NCI-H2107 treated with DMSO at 0.1 percent for 48 hours (cell line): ENCODE measurements around the gene IL4.
"Not testable (repeated sequence)": the region's sequence is repeated elsewhere in the genome, so short reads cannot be mapped to it uniquely, and the experiment has no call there.

Experiments used
- DNase-seq: peaks from one replicate; lab custom pipeline; 2025; ENCODE audit not compliant: unreplicated experiment; lab: John Stamatoyannopoulos, UW

IL4 gene

DNA sequence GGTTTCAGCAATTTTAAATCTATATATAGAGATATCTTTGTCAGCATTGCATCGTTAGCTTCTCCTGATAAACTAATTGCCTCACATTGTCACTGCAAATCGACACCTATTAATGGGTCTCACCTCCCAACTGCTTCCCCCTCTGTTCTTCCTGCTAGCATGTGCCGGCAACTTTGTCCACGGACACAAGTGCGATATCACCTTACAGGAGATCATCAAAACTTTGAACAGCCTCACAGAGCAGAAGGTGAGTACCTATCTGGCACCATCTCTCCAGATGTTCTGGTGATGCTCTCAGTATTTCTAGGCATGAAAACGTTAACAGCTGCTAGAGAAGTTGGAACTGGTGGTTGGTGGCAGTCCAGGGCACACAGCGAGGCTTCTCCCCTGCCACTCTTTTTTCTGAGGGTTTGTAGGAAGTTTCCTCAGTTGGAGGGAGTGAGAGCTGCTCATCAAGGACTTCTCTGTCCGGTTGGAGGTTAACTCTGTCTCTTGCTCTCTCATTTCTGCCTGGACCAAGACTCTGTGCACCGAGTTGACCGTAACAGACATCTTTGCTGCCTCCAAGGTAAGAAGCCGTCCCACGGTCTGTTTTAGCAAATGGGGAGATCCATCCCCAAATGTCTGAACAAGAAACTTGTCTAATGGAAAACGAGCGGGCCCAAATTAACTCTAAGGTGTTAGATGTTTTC is at the start of gene IL4:
TSS of gene IL4 (plus strand) at position 51 of the 692 bp plus-strand sequence. CDS start at position 113, 62 bp downstream.
- DNase-seq, result no peak

DNA sequence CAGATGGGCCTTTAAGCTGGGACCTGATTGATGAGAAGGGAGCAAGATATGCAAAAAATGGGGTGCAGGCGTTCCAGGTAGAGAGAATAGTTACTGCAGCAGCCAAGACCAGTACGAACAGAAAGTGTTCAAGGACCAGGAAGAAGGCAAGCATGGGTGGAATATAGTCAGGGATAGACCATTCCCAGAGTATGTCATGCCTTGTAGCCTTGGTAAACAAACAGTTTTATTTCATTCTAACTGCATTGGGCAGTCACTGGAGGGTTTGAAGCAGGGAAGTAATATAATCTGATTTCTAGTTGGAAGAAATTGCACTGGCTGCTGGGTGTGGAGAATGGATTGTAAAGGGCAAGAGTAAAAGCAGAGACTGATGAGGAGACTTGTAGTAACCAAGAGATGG is 46.3 kb upstream of the IL4 start:
- no peak for DNase-seq

DNA sequence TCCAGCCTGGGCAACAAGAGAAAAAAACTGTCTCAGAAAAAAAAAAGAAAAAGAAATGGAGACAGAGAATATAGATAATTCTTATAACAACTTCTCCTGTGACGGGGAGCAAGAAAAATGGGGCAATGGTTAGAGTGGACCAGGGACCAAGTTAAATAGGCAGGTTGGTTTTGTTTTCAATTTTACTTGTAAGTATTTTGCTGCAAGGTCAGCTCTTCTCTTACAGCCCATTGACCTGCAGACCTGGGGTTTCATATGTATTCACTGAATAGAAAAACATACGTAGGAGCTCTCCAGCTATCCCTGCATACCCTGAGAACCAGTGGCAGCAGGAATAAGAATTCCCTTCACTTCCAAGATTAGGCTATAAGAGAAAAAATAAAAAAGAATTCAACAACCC is 45.0 kb upstream of the IL4 start:
- DNase-seq, result no peak

DNA sequence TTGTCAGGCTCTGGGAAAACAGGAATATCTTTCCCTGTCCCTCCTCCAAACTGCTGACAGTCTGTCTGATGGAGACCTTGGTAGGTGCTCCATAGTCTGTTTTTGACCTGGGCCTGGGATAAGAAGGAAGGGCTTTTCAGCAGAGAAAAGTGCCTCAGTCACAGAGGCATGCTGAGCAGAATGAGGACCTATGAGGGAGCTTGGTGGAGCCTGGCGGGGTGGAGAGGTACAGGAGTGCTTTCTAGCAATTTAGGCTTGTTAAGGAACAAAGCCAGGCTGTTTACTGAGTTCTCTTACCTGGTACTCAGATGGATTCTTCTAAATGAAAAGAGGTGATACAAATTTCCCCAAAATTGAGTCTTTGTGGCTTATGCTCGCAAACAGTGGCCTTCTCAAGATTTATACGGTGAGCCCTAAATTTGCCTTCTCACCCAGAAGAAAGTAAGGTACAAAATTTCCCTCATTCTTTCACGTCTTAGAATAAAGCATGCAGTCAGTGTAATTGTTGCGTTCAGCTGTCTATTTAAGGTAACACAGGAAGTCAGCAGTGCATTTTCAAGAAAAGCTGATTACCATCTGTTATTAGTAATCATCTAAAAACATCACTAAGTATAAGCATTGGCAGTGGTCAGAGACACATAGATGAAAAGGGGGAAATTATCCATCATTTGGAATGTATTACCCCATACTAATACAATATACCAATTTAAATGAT is 44.4 kb upstream of the IL4 start:
- peak; percentile 10 for DNase-seq

DNA sequence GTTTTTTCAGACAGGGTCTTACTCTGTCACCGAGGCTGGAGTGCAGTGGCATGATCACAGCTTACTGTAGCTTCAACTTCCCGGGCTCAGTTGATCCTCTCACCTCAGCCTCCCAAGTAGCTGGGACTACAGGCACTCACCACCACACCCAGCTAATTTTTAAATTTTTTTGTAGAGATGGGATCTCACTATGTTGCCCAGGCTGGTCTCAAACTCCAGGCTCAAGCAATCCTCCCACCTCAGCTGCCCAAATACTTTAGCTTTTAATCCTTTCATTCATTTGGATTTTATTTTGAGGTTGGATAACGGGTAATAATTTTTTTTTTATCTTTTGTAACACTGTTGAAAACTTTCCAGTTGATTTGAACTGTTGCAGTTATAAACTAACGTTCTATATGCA is 40.2 kb upstream of the IL4 start:
- DNase-seq, result not testable (repeated sequence)

DNA sequence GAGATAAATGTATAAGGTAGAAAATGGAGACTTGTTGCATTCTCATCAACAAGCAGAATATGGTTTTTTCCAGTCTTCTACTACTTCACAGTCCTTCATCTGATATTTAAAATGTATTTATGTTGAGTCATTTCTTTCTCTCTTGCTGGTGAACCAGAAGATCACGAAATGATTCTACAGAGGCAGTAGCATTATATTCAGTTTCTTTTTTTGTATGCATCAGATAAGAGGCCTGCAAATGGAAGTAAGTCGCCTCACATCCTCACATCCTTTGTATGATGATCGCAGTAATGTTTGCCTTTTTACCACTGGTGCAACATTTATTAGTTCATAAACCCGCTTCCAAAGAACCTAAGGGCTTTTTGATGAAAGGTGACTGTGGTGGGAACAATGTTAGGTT is 37.9 kb upstream of the IL4 start:
- DNase-seq, result no peak

DNA sequence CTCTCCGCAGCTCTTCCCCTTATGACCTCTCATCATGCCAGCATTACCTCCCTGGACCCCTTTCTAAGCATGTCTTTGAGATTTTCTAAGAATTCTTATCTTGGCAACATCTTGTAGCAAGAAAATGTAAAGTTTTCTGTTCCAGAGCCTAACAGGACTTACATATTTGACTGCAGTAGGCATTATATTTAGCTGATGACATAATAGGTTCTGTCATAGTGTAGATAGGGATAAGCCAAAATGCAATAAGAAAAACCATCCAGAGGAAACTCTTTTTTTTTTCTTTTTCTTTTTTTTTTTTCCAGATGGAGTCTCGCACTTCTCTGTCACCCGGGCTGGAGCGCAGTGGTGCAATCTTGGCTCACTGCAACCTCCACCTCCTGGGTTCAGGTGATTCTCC is 36.5 kb upstream of the IL4 start:
- DNase-seq, result no peak

DNA sequence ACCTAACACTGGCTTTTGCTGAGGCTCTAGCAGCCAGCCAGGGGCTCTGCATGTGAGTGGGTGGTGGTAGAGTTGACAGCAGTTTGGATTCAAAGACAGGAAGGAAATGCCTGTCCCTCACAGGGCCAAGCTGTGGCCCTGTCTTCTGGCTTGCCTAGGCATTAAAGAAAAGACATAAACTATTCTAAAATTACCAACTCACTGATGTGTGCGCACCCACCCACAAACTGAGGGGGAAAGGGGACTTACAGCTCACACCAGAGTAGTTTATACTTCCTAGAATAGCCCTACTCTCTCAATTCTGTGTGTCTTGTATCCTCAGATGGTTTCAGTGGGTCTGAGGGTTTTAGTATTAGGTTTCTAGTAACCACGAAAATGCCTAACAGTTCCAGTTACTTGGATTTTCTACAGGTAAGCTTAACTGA is 34.1 kb upstream of the IL4 start:
- DNase-seq, result no peak

DNA sequence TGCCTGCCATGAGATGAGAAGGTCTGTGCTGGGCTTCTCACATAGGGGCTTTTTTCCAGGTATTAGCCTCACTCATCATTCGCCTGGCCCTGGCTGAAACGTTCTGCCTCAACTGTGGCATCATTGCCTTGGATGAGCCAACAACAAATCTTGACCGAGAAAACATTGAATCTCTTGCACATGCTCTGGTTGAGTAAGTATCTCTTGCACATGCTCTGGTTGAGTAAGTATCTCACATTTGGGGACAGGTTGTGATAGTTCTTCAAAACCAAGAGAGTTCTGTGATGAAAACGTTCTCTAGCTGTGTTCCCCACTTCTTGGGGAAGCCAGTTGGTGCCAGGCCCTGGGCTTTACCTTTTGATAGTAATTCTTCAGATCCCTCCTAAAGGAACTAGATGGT is 33.2 kb upstream of the IL4 start:
- DNase-seq, result no peak

DNA sequence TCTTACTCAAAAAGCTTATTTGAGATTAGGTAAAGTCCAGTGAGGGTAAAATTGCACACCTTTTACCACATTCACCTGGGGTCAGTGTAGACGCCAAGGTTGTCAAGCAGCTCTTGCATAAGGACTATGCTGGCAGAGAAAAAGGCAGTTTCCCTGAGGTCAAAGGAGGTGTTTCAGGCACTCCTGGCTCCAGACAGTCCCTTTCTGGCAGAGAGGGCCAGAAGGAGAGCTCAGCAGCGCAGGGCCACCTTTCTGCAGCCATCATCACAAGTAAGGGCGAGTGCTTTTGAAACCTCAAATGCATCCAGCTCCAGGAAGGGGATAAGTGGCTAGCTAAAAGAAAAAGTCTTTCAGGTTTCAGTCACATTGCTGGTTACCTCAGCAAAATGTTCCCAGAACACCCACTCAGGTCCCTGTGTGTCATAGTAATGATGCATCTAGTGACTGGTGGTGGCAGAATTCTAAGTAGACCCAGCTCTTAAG is 32.5 kb upstream of the IL4 start:
- DNase-seq, result no peak

DNA sequence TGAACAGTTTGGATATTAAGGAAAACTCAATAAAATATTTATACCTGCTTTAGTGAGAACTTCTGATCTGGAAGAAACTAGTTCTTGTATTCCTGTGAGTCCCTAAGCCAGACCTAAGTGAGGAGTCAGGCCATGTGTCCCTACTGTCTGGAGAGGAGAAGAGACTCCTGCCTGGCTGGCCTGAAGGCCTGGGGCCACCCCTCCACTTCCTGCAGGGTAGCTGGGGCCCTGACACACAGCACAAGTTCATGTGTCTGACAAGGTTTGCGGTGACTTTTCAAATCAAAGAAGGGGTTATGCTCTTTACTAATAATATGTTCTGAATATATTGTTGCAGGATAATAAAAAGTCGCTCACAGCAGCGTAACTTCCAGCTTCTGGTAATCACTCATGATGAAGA is 31.9 kb upstream of the IL4 start:
- no peak for DNase-seq

DNA sequence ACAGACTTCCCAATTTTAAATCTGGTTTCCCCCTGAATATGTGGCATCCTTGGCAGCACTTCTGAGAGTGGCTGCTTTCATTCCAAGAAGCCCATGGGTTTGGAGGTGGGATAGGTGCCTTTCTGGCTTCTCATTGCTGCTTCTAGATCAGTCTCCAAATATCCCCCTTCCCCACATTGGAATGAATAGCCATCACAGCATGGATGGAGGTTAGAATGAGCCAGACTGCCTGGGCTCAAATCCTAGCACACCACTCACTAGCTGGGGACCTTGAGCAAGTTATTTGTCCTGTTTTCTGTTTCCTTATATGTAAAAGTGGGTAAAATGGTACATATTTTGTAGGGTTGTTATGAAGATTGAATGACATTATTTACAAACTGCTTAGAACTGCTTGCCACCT is 29.6 kb upstream of the IL4 start:
- DNase-seq, result no peak

DNA sequence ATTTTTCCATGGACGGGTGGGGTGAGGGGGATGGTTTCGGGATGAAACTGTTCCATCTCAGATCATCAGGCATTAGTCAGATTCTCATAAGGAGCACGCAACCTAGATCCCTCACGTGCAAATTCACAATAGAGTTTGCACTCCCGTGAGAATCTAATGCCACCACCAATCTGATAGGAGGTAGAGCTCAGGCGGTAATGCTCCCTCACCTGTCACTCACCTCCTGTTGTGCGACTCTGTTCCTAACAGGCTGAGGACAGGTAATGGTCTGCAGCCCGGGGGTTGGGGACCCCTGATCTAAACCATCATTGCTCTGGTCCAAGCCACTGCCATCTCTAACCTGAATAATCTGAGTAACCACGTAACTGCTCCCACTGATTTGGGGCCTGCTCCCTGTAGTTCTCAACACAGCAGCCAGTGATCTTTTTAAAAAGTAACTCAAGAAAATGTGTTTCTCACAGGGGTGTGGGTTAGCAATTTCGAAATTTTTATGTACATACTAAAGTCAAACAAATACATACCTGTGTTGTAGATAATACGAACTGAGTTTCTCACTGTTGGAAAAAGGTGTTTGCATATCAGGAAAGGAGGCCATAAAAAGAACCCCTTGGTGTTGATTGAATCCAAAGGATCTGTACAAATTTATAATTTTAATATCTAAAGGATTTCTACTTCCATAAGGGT is 27.1 kb upstream of the IL4 start:
- no peak for DNase-seq

DNA sequence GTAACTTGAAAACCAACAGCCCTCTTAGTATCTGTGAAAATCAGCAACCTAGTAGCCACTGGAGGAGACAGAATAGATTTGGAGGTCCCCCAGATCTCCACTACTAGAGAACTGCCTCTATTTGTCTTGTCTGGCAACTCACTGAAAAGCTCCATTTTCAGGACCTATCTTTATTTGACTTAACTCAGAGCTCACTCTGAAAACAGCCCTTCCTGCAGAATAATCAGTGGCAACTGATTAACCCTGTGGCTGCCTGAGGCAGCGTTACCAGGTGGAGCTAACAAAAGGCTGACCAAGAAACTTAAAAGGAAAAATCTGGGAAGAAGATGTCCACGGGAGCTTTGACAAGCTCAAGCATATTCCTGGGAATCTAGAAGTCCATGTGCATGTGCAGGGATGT is 26.3 kb upstream of the IL4 start:
- DNase-seq, result no peak

DNA sequence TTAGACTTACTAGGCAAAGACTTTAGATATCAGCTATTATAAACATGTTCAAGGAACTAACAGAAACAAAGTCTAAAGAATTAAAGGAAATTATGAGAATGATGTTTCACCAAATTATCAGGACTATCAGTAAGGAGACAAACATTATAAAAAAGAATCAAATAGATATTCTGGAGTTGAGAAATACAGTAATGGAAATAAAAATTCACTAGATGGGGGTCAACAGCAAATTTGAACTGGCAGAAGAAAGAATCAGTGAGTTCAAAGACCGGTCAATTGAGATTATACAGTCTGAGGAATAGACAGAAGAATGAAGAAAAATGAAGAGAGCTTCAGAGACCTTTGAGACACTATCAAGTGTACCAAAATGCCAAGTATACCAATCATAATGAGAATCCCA is 25.4 kb upstream of the IL4 start:
- no peak for DNase-seq

DNA sequence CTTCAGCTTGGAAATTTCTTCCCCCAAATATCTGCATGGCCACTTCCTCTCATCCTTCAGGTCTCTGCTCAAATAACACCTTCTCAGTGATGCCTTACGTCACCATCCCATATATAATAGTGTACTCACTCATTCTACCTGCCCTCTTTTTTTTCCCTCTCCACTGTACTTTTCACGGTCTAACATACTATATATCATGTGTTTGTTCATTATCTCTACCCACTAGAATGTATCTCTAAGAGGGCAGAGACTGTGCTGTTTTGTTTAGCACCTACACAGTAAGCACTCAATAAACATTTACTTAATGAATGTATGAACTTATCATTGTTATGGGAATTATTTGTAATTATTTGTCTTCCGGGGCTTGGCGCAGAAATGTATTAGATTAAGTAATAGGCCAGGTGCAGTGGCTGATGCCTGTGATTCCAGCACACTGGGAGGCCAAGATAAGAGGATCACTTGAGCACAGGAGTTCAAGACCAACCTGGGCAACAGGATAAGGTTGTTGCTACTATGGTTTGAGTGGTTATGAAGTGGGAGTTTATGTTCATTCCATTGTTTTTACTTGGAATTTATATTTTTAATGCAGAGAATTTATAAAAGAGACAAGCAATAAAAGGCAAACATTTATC is 21.8 kb upstream of the IL4 start:
- no peak for DNase-seq

DNA sequence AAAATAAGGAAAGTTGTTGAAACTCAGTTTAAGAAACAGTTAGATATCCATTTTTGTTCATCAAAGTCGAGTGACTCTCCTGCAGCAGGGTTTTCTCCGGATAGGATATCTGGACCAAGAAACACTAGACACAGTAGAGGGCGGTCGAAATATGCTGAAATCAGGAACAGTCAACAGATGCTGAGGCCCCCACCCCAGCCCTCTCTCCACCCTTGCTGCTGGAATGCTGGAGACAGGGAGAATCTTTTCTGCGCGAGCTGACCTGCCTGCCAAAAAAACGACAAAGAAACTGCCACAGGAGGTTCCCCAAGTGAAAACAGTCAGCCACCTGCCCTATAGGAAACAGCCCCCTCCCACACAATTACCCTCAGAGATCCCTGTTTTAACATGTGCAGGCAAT is 20.1 kb upstream of the IL4 start:
- no peak for DNase-seq

DNA sequence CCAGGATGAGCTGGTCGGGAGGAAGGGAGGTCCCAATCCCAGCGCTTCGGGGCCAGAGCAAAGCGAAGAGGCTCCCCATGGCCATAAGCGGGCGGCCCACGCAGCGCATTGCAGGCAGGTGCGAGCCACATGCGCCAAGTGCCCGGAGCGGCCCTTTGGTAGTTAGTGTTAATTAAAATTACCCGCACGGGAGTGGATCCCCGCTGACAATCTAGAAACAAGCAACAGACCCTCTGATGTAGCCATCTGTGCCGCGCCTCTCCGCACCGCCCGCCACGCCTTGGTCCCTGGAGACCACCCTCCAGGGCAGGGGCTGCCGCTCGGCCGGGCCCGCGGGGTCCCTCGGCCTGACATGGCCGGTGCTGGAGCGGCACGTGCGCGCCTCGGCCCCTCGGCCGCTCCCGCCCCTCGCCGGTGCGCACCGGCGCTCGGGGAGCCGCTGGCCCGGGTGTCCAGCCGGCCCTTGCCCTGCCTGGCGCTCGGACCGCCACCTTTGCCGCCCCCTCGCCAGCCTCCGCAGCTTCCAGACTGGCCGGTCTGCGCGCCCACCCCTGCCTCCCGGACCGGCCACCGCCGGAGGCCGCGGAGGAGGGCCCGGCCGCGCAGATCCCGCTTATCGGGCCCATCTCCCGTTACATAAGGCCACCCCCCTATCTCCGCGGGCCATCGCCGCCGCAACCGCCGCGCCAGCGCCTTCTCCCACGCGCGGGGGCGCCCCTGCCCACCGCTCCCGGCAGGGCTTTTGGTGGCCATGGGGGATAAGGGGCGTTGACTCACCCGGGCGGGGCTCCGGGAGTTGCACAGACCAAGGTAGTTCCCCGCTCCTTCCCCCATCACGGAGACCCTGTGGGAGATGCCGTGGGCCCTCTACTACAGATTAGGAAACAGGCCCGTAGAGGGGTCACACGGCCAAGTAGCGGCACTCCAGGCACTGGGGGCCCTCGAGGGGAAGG is 17.7 kb upstream of the IL4 start:
- no peak for DNase-seq

DNA sequence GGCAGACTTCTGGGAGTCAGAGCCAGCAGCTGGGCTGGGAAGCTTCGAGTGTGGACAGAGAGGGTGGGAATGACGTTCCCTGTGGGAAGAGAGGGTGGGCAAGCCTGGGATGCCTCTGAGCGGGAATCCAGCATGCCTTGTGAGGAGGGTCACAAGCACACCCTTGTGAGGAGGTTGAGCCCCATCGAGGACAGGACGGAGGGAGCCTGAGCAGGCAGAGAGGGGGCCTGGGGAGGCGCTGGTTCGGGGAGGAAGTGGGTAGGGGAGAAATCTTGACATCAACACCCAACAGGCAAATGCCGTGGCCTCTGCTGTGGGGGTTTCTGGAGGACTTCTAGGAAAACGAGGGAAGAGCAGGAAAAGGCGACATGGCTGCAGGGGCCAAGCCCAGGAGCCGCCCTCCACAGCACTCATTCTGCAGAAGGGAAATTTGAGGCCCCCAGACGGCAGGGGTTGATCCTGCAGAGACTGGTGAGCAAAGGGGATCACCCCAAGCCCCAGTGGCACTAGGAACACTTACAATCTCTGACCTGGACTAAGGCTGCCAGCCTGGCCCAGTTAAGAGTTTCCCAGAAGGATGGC is 16.9 kb upstream of the IL4 start:
- DNase-seq, result no peak

DNA sequence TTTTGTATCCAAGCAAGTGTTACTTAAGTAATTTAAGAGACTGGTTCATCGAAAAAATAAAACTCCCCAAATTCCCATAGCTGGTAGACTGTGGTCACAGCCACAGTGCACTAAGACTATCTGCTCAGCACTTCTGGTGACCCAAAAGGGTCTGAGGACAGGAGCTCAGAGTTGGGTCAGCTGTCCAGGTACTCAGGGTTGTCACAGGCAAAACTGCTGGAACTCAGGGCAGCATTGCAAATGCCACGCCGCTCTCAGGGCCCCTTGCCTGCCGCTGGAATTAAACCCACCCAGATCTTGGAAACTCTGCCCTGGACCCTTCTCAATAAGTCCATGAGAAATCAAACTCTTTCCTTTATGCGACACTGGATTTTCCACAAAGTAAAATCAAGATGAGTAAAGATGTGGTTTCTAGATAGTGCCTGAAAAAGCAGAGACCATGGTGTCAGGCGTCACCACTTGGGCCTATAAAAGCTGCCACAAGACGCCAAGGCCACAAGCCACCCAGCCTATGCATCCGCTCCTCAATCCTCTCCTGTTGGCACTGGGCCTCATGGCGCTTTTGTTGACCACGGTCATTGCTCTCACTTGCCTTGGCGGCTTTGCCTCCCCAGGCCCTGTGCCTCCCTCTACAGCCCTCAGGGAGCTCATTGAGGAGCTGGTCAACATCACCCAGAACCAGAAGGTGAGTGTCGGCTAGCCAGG is 16.0 kb upstream of the IL4 start, which contains the start of gene IL13:
TSS of gene IL13 (plus strand) at position 498 of the 705 bp plus-strand sequence. CDS start at position 512, 14 bp downstream.
- no peak for DNase-seq
